Measurements from ENCODE around the gene DOCK1.
"Not testable (repeated sequence)": the region's sequence is repeated elsewhere in the genome, so short reads cannot be mapped to it uniquely, and the experiment has no call there.

DOCK1 gene

GRCh38 chr10:126910196-126910595, 5.0 kb downstream of the DOCK1 start:
- peaks cover 15% of the 10 kb centered on the region for H3K4me1 ChIP-seq
- no peak for TF ChIP-seq Cebpa-rat (IDR thresholded peaks at IDR 0.05)

GRCh38 chr10:126910798-126911197, 5.6 kb downstream of the DOCK1 start:
- no peak for TF ChIP-seq Cebpa-rat (IDR thresholded peaks at IDR 0.05)
- Histone ChIP-seq H3K4me2 (peak overlapping the region; percentile 49; the same call in 1 of the 2 replicates), H4K20me1 (no peaks in the 10 kb centered on the region), H3K36me3 (no peaks in the 10 kb centered on the region), H3K27me3 (no peaks in the 10 kb centered on the region), H3K9ac (no peak overlapping the region), H3K9me3 (peaks cover 13% of the 10 kb centered on the region), H3K4me3 (no peak overlapping the region), H3K4me1 (peaks cover 15% of the 10 kb centered on the region), H3K27ac (no peak overlapping the region)

More at GRCh38 chr10:126910196-126910595, 5.0 kb downstream of the DOCK1 start:
- Histone ChIP-seq H4K20me1 (no peaks in the 10 kb centered on the region), H3K9ac (no peak overlapping the region), H3K4me2 (no peak overlapping the region), H3K4me3 (no peak overlapping the region), H3K27ac (no peak overlapping the region), H3K36me3 (no peaks in the 10 kb centered on the region), H3K9me3 (peaks cover 17% of the 10 kb centered on the region), H3K27me3 (no peaks in the 10 kb centered on the region)

DNA sequence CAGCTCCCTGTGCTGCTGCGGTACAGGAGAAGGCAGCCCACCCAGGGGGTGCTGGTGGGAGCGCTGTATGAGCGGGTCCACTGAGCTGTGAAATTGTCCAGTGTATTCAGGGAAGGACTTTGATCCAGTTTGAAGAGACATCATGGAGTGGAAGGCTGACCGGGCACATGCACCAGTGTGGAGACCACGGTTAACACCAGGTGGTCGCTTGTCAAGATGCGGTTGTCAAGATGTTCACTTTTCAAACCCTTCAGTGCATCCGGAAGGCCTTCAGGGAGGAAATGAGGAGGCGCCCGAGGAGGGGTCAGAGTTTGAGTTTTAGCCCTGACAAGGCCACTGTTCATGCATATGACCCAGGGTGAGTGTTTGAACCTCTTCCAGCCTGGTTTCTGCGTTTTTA, 6.1 kb downstream of the DOCK1 start:
- Histone ChIP-seq H3K27me3 (no peaks in the 10 kb centered on the region), H3K4me2 (peak overlapping the region; percentile 49), H3K4me3 (no peak overlapping the region), H4K20me1 (no peaks in the 10 kb centered on the region), H3K4me1 (peaks cover 15% of the 10 kb centered on the region), H3K36me3 (no peaks in the 10 kb centered on the region), H3K9ac (no peak overlapping the region), H3K9me3 (peaks cover 8% of the 10 kb centered on the region), H3K27ac (no peak overlapping the region)
- no peak for TF ChIP-seq Cebpa-rat (IDR thresholded peaks at IDR 0.05)

DNA sequence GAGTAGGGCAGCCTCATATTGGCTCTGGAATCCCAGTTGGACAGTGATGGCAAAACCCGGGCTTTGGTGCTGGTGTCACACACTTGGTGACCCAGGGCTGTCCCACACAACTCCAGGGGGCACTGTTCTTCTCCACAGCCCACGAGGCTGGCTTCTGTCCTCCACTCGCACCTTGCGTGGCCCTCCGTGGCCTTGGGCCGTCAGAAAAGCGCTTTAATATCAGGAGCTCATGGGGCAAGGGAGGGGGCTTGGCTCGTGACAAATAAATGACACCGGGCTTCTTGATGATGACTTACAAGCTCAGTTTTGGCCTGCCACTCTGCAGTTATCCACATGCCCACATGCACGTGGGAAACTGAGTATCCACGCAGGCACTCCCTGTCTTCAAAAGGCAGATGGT, 8.1 kb downstream of the DOCK1 start:
- no peaks in the 10 kb centered on the region for H3K27me3 ChIP-seq
- no peak overlapping the region for H3K27ac ChIP-seq
- no peak for TF ChIP-seq Cebpa-rat (IDR thresholded peaks at IDR 0.05)
- H3K9ac ChIP-seq = no peak overlapping the region
- H3K9me3 ChIP-seq = no peaks in the 10 kb centered on the region
- H3K36me3 ChIP-seq = no peaks in the 10 kb centered on the region
- H3K4me2 ChIP-seq = no peak overlapping the region
- H3K4me3 ChIP-seq = no peak overlapping the region
- no peaks in the 10 kb centered on the region for H4K20me1 ChIP-seq
- peaks cover 15% of the 10 kb centered on the region for H3K4me1 ChIP-seq

- Histone ChIP-seq H3K4me3 (no peak overlapping the region), H3K4me2 (no peak overlapping the region), H3K4me1 (peaks cover 15% of the 10 kb centered on the region), H4K20me1 (no peaks in the 10 kb centered on the region), H3K27ac (no peak overlapping the region), H3K9me3 (no peaks in the 10 kb centered on the region), H3K9ac (no peak overlapping the region), H3K27me3 (no peaks in the 10 kb centered on the region), H3K36me3 (no peaks in the 10 kb centered on the region)
- TF ChIP-seq Cebpa-rat (IDR thresholded peaks at IDR 0.05) = no peak
These were observed 9.3 kb downstream of the DOCK1 start for GRCh38 chr10:126914561-126914960.

DNA sequence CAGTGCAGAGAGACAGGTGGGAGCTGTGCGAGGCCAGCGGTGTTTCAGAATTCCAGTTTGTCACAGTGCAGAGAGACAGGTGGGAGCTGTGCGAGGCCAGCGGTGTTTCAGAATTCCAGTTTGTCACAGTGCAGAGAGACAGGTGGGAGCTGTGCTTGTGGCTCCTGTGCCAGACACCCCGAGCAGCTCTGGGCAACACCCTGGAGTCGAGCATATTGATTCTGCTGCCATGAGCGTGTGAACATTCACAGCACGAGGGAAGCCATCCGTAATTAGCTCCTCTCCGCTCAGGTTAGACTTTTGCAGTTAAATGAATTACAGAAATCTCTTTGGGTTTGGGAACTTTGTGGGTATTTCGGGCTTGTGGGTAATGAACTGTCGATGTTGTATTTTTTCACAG, 11.7 kb downstream of the DOCK1 start:
- H4K20me1 ChIP-seq, H3K36me3 ChIP-seq, H3K27ac ChIP-seq, H3K4me1 ChIP-seq, H3K27me3 ChIP-seq, H3K9me3 ChIP-seq, H3K9ac ChIP-seq, H3K4me3 ChIP-seq, H3K4me2 ChIP-seq: not testable (repeated sequence)

DNA sequence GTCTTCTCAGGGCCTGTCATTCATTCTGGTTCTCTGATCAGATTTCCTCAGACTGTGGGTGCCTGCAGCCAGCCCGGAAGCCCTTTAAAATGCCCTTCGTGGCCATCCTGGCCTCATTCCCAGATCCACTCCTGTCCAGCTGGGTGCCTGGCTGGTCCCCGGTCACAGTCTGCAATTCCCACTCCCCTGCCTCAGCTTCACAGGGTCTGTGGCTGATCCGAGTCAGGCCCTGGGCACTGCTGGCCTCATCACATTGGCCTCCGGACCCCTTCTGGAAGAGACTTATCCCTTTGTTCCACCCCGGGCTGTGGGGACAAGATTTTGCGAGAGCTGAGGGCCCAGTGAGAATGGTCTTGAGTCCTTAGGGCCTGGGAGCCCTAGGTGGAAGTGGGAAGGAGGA, 12.1 kb downstream of the DOCK1 start:
- no peaks in the 10 kb centered on the region for H3K4me1 ChIP-seq
- H4K20me1 ChIP-seq = no peaks in the 10 kb centered on the region
- no peaks in the 10 kb centered on the region for H3K27me3 ChIP-seq
- TF ChIP-seq Cebpa-rat (IDR thresholded peaks at IDR 0.05) = no peak
- H3K4me2 ChIP-seq = no peak overlapping the region
- no peak overlapping the region for H3K4me3 ChIP-seq
- no peaks in the 10 kb centered on the region for H3K36me3 ChIP-seq
- no peaks in the 10 kb centered on the region for H3K9me3 ChIP-seq
- no peak overlapping the region for H3K27ac ChIP-seq
- H3K9ac ChIP-seq = no peak overlapping the region

DNA sequence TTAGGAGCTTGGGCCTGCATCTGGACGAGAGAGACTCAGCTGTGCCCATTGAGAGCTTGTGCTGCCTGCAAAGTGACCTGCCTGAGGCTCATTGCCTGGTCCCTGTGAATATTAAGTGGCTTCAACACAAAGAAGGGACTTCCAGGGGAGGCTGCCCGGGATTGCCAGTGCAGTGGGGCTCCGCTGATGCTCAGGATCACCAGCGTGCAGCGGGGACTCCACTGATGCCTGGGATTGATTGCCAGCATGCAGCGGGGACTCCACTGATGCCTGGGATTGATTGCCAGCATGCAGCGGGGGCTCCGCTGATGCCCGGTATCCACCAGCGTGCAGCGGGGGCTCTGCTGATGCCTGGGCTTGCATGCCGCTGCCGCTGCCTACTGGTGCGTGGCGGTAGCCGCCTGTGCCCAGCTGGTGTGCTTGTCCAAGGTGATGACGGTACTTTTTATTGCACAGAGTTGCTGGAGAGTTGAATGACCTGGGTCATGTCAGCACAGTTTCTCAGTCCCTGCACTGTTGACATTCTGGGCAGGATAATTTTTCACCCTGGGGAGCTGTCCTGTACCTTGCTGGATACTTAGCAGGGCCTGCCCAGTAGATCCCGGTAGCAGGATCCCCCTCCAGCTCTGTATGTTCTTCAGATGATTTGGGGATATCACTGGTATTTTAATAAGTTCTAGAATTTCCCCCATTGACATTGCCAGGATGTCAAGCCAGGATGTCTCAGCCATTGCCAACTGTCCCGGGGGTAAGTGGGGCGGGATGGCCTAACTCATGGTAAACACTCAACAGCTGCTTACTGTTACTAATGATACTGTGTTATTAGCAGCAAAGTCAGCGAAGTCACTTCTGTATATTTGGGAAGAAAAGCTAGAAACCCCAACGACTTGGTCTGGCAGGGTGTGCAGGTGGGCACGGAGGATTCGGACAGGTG, 13.0 kb downstream of the DOCK1 start:
- H3K36me3 ChIP-seq = no peaks in the 10 kb centered on the region
- H3K9me3 ChIP-seq = no peaks in the 10 kb centered on the region
- H3K27ac ChIP-seq = no peak overlapping the region
- TF ChIP-seq Cebpa-rat (IDR thresholded peaks at IDR 0.05) = no peak
- no peaks in the 10 kb centered on the region for H3K4me1 ChIP-seq
- H3K9ac ChIP-seq = no peak overlapping the region
- no peak overlapping the region for H3K4me2 ChIP-seq
- no peaks in the 10 kb centered on the region for H3K27me3 ChIP-seq
- no peaks in the 10 kb centered on the region for H4K20me1 ChIP-seq
- no peak overlapping the region for H3K4me3 ChIP-seq

DNA sequence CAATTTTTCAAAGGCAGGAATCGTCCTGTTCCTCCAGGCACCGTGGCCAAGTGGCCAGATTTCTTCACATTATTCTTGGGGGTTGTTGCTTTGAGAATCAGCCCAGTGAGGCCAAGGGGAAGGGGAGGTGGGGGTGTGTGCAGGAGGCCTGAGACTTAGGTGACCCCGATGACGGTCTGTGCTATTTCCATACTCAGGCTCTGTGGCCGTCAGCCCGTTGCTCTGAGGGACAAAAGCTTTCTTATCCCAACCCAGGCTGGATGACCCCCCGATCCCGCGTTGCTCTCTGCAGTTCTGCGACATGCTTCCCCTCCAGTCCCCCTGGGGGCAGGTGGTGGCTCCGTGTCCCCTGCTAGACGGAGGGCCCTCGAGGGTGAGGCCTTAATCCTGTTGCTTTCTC, 14.2 kb downstream of the DOCK1 start:
- H3K4me2 ChIP-seq = no peak overlapping the region
- no peaks in the 10 kb centered on the region for H3K9me3 ChIP-seq
- no peaks in the 10 kb centered on the region for H4K20me1 ChIP-seq
- no peaks in the 10 kb centered on the region for H3K27me3 ChIP-seq
- H3K4me1 ChIP-seq = no peaks in the 10 kb centered on the region
- no peak overlapping the region for H3K4me3 ChIP-seq
- no peaks in the 10 kb centered on the region for H3K36me3 ChIP-seq
- no peak for TF ChIP-seq Cebpa-rat (IDR thresholded peaks at IDR 0.05)
- H3K27ac ChIP-seq = no peak overlapping the region
- H3K9ac ChIP-seq = no peak overlapping the region

DNA sequence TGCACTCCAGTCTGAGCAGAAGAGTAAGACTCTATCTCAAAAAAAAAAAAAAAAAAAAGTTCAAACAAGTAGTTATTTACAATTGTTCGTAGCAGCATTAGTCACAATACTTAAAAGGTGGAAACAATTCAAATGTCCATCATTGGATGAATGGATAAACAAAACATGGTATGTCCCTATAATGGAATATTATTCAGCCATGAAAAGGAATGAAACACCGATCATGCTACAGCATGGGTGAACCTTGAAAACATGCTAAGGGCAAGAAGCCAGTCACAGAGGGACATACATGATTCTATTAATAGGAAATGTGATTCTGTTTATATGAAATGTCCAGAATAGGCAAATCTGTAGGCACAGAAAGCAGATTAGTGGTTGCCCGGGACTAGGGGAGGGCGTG, 15.9 kb downstream of the DOCK1 start:
- Histone ChIP-seq H3K4me3 (no peak overlapping the region), H3K4me2 (no peak overlapping the region), H4K20me1 (no peaks in the 10 kb centered on the region), H3K36me3 (no peaks in the 10 kb centered on the region), H3K27me3 (no peaks in the 10 kb centered on the region), H3K9ac (no peak overlapping the region), H3K9me3 (no peaks in the 10 kb centered on the region), H3K27ac (no peak overlapping the region), H3K4me1 (no peaks in the 10 kb centered on the region)
- no peak for TF ChIP-seq Cebpa-rat (IDR thresholded peaks at IDR 0.05)
